ENCODE results near the gene FIBCD1.

GRCh38 chr9:130887494-130888144 is 51.4 kb downstream of the FIBCD1 start:
- TF ChIP-seq CTCF (IDR thresholded peaks at IDR 0.05) (no peak), POLR2A (IDR thresholded peaks at IDR 0.05) (no peak)
